GM18499 (cell line): ENCODE data around the gene TF.
"Not testable (repeated sequence)": the region's sequence is repeated elsewhere in the genome, so short reads cannot be mapped to it uniquely, and the experiment has no call there.

Experiments
- ATAC-seq: cut with Tn5 transposase; IDR thresholded peaks from one replicate; pipeline ENCODE4 v1.9.1; 2021; ENCODE audit warnings: moderate number of reproducible peaks; ENCODE audit not compliant: insufficient read depth, unreplicated experiment

Gene TF

GRCh38 chr3:133745981-133746711, at the start of gene TF:
Gene TF, plus strand, starts transcription at chr3:133746393. Its CDS starts 48 bp downstream, at chr3:133746441.
- ATAC-seq: no peak

DNA sequence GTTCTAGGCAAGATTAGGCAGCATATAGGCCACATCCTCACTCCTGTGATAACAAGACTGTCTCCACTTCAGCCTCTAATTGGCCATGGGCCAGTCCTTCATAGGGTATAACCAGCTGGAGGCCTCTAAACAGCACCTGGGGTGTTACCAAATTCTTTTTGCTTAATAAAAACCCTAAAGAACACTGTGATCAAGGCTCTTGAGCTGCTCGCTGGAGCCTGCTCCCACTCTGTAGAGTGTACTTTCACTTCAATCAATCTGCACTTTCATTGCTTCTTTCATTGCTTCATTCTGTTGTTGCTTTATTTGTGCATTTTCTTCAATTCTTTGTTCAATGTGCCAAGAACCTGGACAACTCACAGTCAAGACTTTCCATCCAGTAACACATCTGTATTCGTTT, 48.2 kb upstream of the TF start:
- no peak for ATAC-seq

GRCh38 chr3:133699467-133699866, 46.7 kb upstream of the TF start:
- no peak for ATAC-seq

DNA sequence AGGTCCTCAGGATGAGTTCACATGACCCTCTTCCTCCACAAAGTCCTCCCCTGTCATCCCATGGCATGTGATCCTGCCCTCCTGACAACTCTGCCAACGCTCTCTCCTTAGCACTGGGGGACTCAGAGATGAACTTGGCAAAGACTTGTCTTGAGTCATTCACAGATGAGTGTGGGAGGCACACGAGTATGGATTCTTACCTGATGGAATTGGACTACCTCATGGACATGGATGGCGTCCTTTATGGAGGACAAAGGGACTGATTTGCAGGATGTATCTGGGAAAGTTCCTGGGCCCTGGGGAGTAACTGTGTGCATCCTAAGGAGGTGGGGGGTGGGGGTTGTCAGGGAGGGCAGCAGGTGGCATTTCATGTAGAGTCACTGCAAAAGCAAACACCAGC, 46.3 kb upstream of the TF start:
- no peak for ATAC-seq

GRCh38 chr3:133700351-133700750, 45.8 kb upstream of the TF start:
- no peak for ATAC-seq

DNA sequence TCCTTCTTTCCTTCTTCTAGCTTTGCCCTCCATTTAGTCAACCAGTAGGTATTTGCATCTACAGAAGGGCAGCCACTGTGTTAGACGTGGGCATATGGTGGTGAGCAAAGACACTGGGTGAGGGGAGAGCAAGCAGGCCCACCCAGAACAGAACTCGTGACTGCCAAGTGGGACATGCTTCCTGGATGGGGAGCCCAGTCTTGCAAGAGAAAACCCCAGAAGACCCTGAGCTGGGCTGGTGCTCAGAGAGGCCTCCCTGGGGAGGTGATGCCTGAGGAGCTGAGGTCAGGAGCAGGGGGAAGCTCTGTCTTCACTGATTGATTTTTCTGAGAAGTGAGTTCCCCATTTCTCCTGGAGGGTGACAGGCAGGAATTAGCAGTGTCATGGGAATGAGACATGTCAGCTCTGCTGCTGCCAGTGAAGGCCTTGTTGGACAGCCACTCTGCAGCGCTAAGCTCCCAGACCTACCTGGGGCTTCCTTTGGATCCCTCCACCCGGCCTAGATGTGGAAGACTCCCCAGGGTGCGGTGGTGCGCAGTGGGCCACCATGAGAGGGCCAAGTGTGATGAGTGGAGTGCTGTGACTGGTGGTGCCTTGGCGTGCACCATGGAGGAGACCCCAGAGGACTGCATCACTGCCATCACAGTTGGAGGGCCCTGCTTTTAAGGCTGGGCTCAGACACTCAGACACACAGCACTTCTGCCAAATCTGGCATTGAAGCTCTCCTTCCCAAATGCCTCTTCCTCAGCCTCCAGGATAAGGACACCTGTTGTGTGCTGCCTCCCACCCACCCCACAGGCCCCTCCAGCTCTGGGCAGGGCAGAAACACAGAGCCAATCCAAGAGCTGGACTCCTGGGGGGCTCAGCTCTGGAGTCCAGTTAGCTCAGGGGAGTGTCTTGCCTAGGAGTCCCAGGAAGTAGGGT, 44.5 kb upstream of the TF start:
- ATAC-seq: no peak

GRCh38 chr3:133703915-133704314, 42.3 kb upstream of the TF start:
- no peak for ATAC-seq

DNA sequence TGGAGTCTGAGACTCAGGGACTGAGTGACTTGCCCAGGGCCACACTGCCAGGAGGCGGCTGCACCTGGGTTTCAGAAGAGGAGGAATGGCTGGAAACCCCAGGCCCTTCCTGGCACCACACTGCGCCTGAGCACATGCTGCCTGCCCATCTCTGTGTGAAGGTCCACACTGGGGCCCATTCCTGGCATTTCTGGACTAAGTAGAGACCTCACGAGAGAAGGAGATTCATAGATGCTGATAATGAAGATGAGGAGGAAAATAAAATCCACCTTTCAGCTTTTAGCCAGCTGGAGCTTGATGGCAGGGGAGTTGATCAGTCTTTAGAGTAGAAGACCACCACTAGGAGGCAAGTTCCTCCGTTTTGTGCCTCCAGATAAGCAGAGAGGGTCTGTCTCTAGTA, 40.2 kb upstream of the TF start:
- no peak for ATAC-seq

GRCh38 chr3:133709139-133709750, 36.9 kb upstream of the TF start:
- ATAC-seq: no peak

- no peak for ATAC-seq
Observed at GRCh38 chr3:133711013-133711412, 35.2 kb upstream of the TF start.

DNA sequence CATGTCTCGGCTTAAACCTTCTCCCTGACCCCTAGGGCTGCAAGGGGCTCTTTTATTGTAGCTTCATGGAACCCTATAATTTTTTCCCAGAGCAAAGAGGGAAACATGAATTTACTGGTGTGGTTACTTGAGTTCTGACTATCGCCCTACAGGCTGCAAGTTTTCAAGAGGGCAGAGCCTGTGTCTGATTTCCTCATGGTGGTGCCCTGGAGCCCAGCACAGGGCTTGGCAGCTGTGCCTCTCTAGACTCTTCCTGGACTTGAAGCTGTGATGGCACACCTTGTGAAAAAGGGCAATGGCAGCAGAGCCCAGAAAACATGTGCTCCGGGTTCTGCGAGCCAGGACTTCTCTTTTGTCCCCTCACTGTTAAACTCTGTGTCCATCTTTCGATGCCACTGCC, 34.2 kb upstream of the TF start:
- ATAC-seq: no peak

GRCh38 chr3:133713347-133713746, 32.8 kb upstream of the TF start:
- ATAC-seq: no peak

GRCh38 chr3:133717424-133717823, 28.8 kb upstream of the TF start:
- ATAC-seq: no peak

- no peak for ATAC-seq
Observed at GRCh38 chr3:133722935-133723334, 23.3 kb upstream of the TF start.

GRCh38 chr3:133730993-133731392, 15.2 kb upstream of the TF start:
- no peak for ATAC-seq

DNA sequence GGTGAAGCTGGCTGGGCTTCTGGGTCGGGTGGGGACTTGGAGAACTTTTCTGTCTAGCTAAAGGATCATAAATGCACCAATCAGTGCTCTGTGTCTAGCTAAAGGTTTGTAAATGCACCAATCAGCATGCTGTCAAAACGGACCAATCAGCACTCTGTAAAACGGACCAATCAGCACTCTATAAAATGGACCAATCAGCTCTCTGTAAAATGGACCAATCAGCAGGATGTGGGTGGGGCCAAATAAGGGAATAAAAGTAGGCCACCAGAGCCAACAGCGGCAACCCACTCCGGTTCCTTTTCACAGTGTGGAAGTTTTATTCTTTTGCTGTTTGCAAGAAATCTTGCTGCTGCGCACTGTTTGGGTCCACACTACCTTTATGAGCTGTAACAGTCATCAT, 14.0 kb upstream of the TF start:
- ATAC-seq: not testable (repeated sequence)

DNA sequence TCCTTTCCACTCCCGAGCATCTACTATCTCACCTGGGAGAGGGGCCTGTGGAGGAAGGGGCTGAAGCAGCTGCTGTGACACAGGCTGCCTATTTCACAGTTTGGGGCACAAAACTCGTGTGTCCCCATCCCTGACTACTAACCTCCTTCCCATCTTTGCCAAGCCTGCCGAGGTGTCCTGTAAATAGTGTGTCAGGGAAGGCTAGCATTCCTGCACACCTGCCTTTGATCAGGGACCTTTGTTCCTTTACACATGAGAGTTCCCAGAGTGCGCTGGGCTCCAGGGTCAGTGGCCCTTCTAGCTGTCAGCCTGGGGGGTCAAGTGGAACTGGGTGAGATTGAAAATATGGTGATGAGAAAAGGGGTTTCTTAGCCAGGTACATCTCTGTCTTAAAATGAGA, 13.0 kb upstream of the TF start:
- ATAC-seq: no peak

DNA sequence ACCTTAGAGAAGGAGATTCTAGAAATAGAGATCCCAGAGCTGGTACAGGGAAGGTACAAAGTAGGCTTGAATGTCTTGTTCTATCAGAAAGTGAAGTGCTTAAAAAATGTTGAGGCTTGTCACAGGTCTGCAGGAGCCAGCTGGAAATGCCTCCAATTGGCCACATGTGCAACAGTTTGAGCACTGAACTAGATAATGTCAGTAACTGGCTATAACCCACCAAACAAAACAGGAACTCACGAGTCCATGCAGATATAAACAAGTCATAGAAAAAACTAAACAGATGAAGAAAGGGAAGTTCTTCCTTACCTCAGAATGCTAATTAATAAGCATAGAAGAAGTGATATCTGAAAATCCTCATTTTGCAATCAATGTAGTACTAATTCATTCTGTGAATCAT, 11.9 kb upstream of the TF start:
- no peak for ATAC-seq

DNA sequence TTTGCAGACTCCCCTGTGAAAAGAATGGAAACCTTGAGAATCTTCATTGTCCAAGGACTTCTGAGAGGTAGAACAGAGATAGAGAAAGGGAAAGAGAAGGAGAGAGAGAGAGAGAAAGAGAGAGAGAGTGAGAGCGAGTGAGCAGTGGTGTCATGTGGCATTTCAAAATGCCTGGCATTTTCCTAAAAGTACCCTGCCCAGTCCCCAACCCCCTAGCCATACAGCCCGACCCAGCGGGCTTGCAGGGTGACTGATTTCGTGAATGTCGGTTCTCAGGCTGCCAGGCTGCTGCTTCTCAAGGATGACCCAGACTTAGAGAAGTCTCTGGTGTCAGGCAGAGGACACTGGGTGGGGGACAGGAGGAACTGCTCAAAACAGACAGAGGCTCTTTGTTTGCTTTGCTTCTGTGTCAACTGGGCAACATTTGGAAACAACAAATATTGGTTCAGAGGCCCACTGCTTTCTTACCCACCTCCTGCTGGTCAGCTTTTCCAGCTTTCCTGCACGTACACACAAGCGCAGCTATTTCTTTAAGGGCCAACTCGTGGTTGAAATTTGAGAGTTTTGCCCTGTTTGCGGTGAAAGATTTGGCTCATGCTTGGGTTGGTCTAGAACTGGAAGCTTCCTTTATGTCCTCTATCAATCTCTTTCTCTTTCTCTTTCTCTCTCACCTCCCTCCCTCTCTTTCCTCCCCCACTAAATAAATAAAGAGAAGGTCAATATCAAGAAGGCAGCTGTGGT, 3.7 kb upstream of the TF start:
- ATAC-seq: no peak

- no peak for ATAC-seq
Observed at GRCh38 chr3:133744241-133744640, 2.0 kb upstream of the TF start.

DNA sequence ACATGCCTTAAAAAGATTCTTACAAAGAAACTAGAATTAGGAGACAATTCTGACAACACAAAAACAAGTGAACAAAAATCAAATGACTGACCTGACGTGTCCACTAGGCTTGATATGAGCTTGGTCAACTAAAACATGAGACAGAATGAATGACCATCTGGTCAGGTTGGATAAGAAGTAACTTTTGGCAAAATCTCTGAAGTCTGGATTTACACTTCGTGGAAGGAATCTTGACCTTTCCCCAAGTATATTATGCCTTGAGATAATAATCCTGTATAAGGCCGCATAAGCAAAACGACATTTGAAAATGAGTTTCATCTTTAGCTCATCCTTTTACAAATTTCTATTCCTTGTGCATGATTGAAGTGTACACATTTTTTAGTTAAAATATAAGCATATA, 1.1 kb upstream of the TF start:
- no peak for ATAC-seq
